ENCODE data around the gene MAN1B1.
"Not testable (repeated sequence)": the region's sequence is repeated elsewhere in the genome, so short reads cannot be mapped to it uniquely, and the experiment has no call there.

Gene MAN1B1

DNA sequence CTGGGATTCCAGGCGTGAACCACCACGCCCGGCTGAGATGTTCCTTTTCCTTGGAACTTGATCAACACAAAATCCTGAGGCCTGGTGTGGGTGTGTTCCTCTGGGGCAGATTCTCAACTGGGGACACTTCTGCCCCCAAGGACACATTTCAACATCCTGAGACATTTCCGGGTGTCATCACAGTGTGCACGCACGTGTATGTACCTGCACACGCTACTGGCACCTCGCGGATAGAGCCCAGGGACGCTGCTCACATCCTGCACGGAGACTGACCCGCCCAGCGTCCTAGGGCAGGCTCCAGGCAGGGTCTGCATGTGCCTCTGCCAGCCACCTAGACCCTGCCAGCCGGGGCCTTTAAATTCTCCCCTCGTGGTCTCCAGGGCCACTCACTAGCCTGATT, 24.4 kb upstream of the MAN1B1 start:
- ATAC-seq: no peak
- no peak for TF ChIP-seq TCF4 (CRISPR knock-in tag; IDR thresholded peaks at IDR 0.05; ENCODE audit: borderline replicate concordance)
- no peak for TF ChIP-seq ZNF565 (CRISPR knock-in tag; conservative IDR thresholded peaks at IDR 0.05; ENCODE audit: low read depth)
- TF ChIP-seq CREB5 (CRISPR knock-in tag; IDR thresholded peaks at IDR 0.05; ENCODE audit: low read depth): no peak
- TF ChIP-seq ZNF70 (CRISPR knock-in tag; IDR thresholded peaks at IDR 0.05): no peak
- TF ChIP-seq TOX (CRISPR knock-in tag; IDR thresholded peaks at IDR 0.05; ENCODE audit: borderline replicate concordance): no peak
- TF ChIP-seq ARNTL (CRISPR knock-in tag; IDR thresholded peaks at IDR 0.05; ENCODE audit: borderline replicate concordance, low read depth): no peak
- no peak for TF ChIP-seq ZFP30 (CRISPR knock-in tag; IDR thresholded peaks at IDR 0.05)
- TF ChIP-seq, protein P1, sequence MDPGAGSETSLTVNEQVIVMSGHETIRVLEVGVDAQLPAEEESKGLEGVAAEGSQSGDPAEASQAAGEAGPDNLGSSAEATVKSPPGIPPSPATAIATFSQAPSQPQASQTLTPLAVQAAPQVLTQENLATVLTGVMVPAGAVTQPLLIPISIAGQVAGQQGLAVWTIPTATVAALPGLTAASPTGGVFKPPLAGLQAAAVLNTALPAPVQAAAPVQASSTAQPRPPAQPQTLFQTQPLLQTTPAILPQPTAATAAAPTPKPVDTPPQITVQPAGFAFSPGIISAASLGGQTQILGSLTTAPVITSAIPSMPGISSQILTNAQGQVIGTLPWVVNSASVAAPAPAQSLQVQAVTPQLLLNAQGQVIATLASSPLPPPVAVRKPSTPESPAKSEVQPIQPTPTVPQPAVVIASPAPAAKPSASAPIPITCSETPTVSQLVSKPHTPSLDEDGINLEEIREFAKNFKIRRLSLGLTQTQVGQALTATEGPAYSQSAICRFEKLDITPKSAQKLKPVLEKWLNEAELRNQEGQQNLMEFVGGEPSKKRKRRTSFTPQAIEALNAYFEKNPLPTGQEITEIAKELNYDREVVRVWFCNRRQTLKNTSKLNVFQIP (CRISPR knock-in tag; IDR thresholded peaks at IDR 0.05; ENCODE audit: borderline replicate concordance, low read depth): no peak
- TF ChIP-seq PATZ1 (CRISPR knock-in tag; IDR thresholded peaks at IDR 0.05; ENCODE audit: borderline replicate concordance): no peak
- no peak for TF ChIP-seq BACH2 (CRISPR knock-in tag; IDR thresholded peaks at IDR 0.05; ENCODE audit: borderline replicate concordance)
- TF ChIP-seq, protein P2, sequence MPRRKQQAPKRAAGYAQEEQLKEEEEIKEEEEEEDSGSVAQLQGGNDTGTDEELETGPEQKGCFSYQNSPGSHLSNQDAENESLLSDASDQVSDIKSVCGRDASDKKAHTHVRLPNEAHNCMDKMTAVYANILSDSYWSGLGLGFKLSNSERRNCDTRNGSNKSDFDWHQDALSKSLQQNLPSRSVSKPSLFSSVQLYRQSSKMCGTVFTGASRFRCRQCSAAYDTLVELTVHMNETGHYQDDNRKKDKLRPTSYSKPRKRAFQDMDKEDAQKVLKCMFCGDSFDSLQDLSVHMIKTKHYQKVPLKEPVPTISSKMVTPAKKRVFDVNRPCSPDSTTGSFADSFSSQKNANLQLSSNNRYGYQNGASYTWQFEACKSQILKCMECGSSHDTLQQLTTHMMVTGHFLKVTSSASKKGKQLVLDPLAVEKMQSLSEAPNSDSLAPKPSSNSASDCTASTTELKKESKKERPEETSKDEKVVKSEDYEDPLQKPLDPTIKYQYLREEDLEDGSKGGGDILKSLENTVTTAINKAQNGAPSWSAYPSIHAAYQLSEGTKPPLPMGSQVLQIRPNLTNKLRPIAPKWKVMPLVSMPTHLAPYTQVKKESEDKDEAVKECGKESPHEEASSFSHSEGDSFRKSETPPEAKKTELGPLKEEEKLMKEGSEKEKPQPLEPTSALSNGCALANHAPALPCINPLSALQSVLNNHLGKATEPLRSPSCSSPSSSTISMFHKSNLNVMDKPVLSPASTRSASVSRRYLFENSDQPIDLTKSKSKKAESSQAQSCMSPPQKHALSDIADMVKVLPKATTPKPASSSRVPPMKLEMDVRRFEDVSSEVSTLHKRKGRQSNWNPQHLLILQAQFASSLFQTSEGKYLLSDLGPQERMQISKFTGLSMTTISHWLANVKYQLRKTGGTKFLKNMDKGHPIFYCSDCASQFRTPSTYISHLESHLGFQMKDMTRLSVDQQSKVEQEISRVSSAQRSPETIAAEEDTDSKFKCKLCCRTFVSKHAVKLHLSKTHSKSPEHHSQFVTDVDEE (CRISPR knock-in tag; IDR thresholded peaks at IDR 0.05): no peak
- TF ChIP-seq RARB (CRISPR knock-in tag; IDR thresholded peaks at IDR 0.05): no peak
- TF ChIP-seq SNAI2 (CRISPR knock-in tag; IDR thresholded peaks at IDR 0.05): no peak
- TF ChIP-seq ZFP3 (CRISPR knock-in tag; IDR thresholded peaks at IDR 0.05): no peak
- TF ChIP-seq ZNF8 (CRISPR knock-in tag; IDR thresholded peaks at IDR 0.05): no peak
- TF ChIP-seq ESRRG (CRISPR knock-in tag; IDR thresholded peaks at IDR 0.05): no peak
- no peak for TF ChIP-seq ZC3H10 (CRISPR knock-in tag; IDR thresholded peaks at IDR 0.05)
- TF ChIP-seq CSDC2 (CRISPR knock-in tag; IDR thresholded peaks at IDR 0.05): no peak
- TF ChIP-seq ISL1 (CRISPR knock-in tag; IDR thresholded peaks at IDR 0.05): no peak
- TF ChIP-seq OSR1 (CRISPR knock-in tag; IDR thresholded peaks at IDR 0.05): no peak

DNA sequence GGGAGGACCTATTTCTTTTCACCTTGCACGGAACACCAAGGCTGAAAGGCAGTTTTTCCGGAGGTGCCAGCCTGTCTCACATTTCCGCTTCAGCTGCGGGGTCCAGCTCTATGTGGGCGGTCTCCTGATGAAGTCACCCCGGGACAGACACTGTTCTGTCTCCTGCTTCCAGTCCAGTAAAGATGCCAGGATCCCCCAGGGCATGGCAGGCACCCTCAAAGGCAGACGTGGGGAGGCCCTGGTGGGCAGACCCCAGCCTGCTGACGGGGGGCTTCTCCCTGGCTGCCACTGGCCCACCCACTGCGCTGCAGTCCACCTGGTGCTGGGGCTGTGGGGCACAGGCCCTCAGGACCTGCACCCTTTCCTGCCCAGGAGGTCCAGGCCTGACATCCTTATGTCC, 24.0 kb upstream of the MAN1B1 start:
- ATAC-seq: not testable (repeated sequence)

DNA sequence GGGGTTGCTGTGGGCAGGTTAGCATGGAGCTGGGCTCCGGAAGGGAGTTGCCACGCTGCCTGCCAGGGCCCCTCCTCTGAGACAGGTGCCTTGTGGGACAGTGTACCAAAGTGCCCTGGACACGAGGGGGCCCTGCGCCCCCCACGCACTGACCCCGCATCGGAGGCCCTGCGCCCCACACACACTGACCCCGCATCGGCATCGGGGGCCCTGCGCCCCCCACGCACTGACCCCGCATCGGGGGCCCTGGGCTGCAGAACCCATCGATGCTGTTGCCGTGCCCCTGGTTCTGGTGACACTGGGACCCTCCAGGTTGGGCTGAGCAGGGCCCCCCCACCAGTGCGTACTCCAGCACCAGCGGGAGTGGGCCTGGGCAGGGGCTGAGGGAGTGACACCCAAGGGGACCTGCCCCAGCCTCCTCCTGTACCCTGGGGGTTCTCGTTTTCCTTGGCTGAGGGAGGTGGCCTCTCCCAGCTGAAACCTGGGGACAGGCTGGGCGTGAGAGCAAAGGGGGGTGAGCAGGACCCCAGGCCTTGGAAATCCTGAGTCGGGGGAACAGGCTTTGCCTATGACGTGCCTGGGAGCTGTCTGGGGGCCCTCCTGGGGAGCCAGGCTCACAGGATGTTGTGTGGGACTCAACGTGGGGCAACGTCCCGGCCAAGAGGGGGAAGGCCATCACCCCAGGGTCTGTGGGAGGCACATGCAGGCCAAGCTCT, 23.3 kb upstream of the MAN1B1 start:
- no peak for TF ChIP-seq ARNTL (CRISPR knock-in tag; IDR thresholded peaks at IDR 0.05; ENCODE audit: borderline replicate concordance, low read depth)
- TF ChIP-seq SNAI2 (CRISPR knock-in tag; IDR thresholded peaks at IDR 0.05): no peak
- no peak for TF ChIP-seq CSDC2 (CRISPR knock-in tag; IDR thresholded peaks at IDR 0.05)
- ATAC-seq: no peak; the same call in 2 of the 3 replicates
